Stimulated activated CD8-positive, alpha-beta memory T cell treated with anti-CD3 and anti-CD28 coated beads, Interleukin-7, amount 100 ng/mL, for 4 hours (primary cell): ENCODE results near the gene TNFRSF1A.

Source experiments
- DNase-seq, 2 donors: peaks; one replicate each; pipeline ENCODE4 v3.0.0-alpha.2; 2020; ENCODE audit warnings: low read depth in 2 of 2

Gene TNFRSF1A

GRCh38 chr12:6336889-6337853 is 4.7 kb downstream of the TNFRSF1A start:
- DNase-seq, result peak; percentile 58 to 69

GRCh38 chr12:6336079-6336888 is 5.6 kb downstream of the TNFRSF1A start:
- DNase-seq, result peak; percentile 45 to 53

DNA sequence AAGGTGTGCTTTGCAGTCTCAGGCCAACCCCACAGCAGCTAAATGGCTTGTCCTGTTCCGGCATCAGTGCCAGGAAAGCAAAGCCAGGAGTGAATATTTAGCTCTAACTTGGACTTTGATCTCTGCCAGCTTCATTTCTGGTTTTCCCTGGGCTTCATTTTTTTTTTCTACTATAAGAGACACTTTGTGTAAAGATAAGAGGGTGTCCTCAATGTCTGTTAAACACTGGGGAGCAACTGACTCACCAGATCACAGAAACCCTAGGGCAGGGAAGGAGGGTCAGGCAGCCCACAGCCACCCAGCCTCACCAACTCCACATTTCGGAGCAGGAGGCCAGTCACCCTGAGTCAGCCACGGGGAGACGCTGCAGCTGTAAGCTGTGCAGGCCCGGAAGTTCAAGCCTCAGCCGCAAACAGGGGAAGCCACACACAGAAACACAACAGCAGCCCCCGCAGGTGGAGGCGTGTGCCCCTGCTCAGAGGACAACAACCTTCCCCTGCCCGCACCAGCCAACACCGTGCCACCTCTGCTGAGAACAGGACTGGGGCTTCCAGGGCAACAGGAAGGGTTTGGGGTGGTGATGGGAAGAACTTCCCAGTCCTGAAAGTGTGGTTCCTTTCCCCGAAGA is 6.3 kb downstream of the TNFRSF1A start:
- peak; percentile 90 to 91 for DNase-seq

- no peak for DNase-seq
Measured at GRCh38 chr12:6334940-6335450, 6.9 kb downstream of the TNFRSF1A start.

DNA sequence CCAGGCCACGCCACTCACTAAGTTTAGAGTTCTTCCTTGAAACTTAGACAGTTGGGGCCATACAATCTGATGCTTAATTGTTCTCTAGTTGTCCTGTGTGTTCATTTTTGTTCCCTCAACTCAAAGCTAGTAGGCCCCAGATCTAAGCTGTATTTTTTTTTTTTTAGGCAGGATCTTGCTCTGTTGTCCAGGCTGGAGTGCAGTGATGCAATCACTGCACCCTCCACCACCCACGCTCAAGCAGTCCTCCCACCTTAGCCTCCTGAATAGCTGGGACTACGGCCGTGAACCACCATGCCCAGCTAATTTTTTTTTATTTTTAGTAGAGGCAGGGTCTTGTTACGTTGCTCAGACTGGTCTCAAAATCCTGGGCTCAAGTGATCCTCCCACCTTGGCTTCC is 7.5 kb downstream of the TNFRSF1A start:
- DNase-seq, result no peak

DNA sequence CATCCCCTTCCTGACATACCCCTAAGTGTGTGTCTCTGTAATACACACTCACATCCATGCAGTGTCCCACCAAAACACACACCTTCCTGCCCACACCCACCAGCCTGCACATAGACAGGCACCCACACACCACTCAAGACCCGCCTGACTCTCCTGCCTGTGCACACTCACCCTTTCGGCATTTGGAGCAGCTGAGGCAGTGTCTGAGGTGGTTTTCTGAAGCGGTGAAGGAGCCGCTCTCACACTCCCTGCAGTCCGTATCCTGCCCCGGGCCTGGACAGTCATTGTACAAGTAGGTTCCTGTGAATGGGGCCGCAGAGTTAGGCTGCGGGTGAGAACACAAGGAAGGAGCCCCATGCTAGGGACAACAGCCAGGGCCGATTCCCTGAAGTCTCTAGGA is 8.3 kb downstream of the TNFRSF1A start:
- peak; percentile 17 to 33 for DNase-seq

DNA sequence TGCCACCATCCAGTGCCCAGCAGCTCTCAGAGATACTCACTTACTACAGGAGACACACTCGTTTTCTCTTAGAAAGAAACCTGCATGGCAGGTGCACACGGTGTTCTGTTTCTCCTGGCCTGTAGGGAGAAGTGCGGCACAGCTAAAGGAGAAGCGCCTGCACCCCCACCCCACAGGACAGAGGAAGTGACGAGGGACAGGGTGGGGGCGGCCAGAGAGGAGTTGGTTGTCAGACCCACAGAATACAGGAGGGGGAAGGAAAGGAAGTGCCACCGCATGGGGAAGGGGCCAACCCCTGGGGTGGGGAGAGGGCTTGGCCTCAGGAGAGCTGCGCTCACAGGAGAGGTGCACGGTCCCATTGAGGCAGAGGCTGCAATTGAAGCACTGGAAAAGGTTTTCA is 8.8 kb downstream of the TNFRSF1A start:
- DNase-seq, result no peak

DNA sequence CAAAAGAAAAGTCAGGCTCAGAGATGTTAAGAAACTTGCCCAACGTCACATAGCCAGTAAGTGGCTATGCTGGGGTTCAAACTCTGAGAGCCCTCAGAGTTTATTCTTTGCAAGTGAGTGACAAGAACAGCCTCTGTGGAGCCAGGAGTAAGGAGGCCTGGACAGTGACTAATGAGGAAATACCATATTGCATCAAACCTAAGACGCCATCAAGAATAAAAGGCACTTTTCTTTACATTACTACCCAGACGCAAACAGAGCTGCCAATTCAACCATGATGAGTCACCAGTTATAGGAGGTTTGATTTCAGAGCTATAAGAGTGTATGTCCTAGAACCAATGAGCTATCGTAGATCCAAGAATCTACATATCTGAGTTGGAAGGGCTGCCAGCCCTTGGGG is 9.4 kb downstream of the TNFRSF1A start:
- no peak for DNase-seq

GRCh38 chr12:6330999-6331714 is 10.7 kb downstream of the TNFRSF1A start:
- DNase-seq, result no peak

DNA sequence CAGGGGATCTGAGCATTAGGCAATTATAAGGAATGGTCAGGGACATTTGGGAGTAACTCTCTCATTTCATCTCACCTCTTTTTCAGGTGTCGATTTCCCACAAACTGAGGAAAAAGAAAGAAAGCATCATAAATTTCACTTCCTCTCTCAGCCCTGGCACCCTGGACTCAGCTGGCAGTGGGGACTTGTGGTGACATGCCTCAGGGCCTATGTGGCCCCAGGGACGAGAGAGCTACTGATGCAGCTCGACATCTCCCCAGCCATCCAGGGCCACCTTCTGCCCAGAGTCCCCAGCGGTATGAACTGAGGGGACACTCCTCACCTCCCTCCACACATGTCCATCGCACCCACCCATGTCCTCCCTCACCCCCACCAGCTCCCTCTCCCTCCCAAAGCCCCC is 11.7 kb downstream of the TNFRSF1A start:
- no peak for DNase-seq

DNA sequence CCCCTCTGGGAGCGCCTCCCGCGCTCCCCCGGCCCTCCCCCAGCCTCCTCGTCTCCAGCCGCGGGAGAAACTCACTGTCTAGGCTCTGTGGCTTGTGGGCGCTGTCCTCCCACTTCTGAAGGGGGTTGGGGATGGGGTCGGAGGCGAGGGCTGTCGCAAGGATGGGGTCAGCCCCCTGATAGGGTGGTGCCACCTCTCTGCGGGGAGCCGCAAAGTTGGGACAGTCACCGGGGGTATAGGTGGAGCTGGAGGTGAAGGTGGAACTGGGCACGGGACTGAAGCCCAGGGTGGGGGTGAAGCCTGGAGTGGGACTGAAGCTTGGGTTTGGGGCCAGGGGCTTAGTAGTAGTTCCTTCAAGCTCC is 12.2 kb downstream of the TNFRSF1A start:
- DNase-seq, result no peak

GRCh38 chr12:6328945-6329702 is 12.8 kb downstream of the TNFRSF1A start:
- DNase-seq, result no peak

GRCh38 chr12:6328045-6328779 is 13.7 kb downstream of the TNFRSF1A start:
- DNase-seq, result no peak

GRCh38 chr12:6327229-6328041 is 14.4 kb downstream of the TNFRSF1A start:
- no peak for DNase-seq

DNA sequence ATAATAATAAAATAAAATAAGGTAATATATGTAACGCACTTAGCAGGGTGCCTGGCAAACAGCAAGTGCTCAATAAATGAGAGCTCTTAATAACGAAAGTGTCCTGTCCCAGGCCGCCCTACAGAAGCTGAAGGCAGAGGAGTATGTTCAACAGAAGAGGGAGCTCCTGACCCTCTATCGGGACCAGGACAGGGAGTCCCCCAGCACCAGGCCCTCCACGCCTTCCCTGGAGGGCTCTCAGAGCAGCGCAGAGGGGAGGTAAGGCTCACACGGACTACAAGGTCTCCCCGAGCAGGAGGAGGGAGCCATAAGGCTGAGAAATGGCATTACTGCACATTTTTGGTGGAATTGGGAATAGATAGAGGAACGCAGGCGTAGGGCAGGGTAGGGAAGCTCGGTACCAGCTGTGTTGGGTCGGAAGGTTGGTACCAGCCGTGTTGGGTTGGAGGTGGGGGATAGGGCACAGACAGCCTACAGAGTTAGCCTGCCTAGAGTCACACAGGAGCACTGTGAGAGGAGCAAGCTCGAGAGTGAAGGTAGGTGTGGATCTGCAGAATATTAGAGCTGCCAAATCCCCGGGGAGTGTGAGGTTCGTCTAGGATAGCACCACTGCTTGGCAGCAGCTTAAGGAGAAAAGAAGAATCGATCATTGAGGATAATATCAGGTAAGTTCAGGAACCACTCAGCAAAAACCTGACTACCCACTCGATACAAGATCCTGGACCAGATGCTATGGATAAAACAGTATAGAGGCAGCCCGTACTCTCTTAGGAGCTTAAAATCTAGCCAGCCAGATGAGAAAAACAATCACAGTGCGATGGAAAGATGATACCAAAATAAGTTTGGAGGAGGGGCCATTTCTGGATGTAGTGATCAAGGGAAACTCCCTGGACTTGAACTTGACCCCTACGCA is 15.3 kb downstream of the TNFRSF1A start:
- no peak for DNase-seq

DNA sequence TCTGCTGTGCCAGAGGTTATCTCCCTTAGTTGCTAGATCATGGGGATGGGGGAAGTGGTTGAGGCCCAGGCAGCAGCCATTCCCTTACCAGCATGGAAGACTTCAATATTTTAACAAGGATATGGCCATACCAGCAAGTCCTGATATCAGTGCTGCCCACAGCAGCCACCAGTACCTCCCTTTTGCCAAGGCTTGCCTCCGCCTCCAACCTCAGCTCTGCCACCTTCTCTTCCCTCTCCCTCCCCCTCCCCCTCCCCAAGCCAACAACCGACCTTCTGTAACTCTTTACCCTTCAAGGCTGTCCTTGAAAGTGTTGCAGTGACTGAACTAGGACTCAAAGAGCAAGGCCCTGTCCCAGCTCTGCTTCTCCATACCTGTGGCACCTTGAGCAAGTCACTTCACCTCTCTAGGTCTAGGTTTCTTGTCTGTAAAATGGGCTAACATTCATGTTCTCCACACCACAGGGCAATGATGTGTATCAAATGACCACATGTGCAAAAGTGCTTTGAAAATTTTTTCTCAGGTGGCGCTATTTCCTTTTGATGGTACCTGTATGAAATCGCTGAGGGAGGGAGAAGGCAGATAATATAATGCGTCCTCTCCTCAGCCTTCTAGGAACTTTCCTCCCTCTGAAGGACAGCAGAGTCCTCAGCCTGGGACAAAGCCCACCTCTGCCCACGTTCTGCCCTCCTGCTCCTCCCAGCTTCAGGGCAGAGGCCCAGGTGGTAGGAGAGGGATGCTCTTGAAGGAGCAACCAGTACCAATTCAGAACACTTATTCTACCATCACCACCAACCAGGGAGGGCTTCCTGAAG is 16.7 kb downstream of the TNFRSF1A start:
- no peak for DNase-seq
